ENCODE results near the gene TFDP3.

DNA sequence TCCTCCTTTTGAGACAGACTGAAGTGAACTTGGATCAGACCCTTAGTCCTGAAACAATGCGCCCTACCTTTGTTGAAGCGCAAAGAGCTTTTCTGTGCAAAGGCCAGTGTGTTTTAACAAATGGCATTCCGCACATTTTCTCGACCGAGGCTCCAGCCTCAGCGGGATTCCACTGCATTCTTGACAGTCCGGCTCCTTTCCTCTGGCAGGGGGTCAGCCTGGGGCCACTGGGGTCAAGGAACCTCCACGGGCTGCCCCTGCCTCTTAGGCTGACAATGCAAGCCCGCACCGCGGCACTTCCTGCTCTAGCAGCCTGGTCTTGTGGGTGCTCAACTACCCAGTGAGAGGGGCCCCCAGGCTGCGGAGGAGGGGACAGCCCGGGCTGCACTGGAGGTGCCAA is 47.2 kb upstream of the TFDP3 start:
- TF ChIP-seq POLR2AphosphoS5 (IDR thresholded peaks at IDR 0.05; ENCODE audit: borderline replicate concordance, low read depth, low read length): no peak
- TF ChIP-seq EZH2 (IDR thresholded peaks at IDR 0.05): no peak
- TF ChIP-seq FOXP2 (optimal IDR thresholded peaks at IDR 0.05; ENCODE audit: control extremely low read depth, extremely low read length, insufficient read depth): no peak
